Prostate gland (tissue), 2 donors: ENCODE measurements around the gene IFRD1.

Source experiments
- POLR2A ChIP-seq: fragments of 450-650 bp; IDR thresholded peaks from one replicate; pipeline ENCODE4 v1.6.1; 2016; ENCODE audit warnings: antibody characterized with exemption, mild to moderate bottlenecking
- POLR2AphosphoS5 ChIP-seq: sonication (generic); formaldehyde crosslinking; IDR thresholded peaks from one replicate; pipeline ENCODE4 v1.6.1; 2017; ENCODE audit warnings: antibody characterized with exemption
- TF ChIP-seq, protein P1 (sequence below), 4 experiments: fragments of 200-600 bp in 2 of 4; fragments of 450-650 bp in 2 of 4; sonication (generic) in 2 of 4; IDR thresholded peaks; 1 replicate in 3 of 4; 2 replicates in 1 of 4; pipeline ENCODE4 v1.5.1; 2016 to 2019; ENCODE audit warnings: antibody characterized with exemption in 4 of 4, mild to moderate bottlenecking in 2 of 4, moderate library complexity in 2 of 4

DNA sequence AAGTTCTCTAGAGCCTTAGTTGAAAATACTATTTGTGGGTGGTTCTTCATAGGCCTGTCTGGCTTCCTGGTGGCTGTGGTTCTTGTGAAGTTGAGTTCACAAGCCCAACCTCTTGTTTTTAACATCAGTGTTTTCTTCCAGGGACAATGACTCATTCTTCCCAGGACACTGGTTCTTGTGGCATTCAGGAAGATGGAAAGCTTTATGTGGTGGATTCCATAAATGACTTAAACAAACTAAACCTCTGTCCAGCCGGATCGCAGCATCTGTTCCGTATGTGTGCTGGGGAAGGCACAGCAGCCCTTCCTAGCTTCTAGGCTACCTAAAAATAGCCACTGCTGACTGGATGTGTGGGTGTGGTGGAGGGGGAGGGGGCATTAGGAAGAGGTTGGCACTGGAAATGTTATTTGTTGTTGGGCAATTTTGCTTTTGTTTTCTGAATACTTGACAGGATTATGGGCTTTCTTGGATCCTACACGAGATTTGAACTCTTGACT, 34.5 kb downstream of the IFRD1 start:
- TF ChIP-seq POLR2A (no peak), POLR2AphosphoS5 (peak; percentile 29)
- TF ChIP-seq, protein P1, sequence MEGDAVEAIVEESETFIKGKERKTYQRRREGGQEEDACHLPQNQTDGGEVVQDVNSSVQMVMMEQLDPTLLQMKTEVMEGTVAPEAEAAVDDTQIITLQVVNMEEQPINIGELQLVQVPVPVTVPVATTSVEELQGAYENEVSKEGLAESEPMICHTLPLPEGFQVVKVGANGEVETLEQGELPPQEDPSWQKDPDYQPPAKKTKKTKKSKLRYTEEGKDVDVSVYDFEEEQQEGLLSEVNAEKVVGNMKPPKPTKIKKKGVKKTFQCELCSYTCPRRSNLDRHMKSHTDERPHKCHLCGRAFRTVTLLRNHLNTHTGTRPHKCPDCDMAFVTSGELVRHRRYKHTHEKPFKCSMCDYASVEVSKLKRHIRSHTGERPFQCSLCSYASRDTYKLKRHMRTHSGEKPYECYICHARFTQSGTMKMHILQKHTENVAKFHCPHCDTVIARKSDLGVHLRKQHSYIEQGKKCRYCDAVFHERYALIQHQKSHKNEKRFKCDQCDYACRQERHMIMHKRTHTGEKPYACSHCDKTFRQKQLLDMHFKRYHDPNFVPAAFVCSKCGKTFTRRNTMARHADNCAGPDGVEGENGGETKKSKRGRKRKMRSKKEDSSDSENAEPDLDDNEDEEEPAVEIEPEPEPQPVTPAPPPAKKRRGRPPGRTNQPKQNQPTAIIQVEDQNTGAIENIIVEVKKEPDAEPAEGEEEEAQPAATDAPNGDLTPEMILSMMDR (IDR thresholded peaks at IDR 0.05): no peak
